Suprapubic skin (tissue), 4 donors: Measurements from ENCODE around the gene NDUFS5. TPM values are rescaled to one million over a fixed set of nuclear protein-coding genes. Genes with fewer than 3 reads are reported as not detected.
"Not testable (repeated sequence)": the region's sequence is repeated elsewhere in the genome, so short reads cannot be mapped to it uniquely, and the experiment has no call there.

Experiments used
- DNase-seq, 2 donors: peaks; one replicate each; pipeline ENCODE4 v3.0.0-alpha.2; 2019; ENCODE audit warnings: low spot score in 2 of 2
- H3K27ac ChIP-seq: fragments of 200-600 bp; sonication (generic); one replicate; pipeline ENCODE4 v1.5.1; 2019
- H3K27me3 ChIP-seq: fragments of 200-600 bp; sonication (generic); one replicate; pipeline ENCODE4 v1.5.1; 2019
- H3K36me3 ChIP-seq: fragments of 200-600 bp; sonication (generic); one replicate; pipeline ENCODE4 v1.5.1; 2019
- H3K4me1 ChIP-seq: fragments of 200-600 bp; sonication (generic); one replicate; pipeline ENCODE4 v1.5.1; 2019
- H3K4me3 ChIP-seq: fragments of 200-600 bp; sonication (generic); one replicate; pipeline ENCODE4 v1.5.1; 2019; ENCODE audit warnings: mild to moderate bottlenecking
- H3K9me3 ChIP-seq: fragments of 200-600 bp; sonication (generic); one replicate; pipeline ENCODE4 v1.5.1; 2019
- EP300 ChIP-seq: sonication (generic); formaldehyde crosslinking; IDR thresholded peaks from one replicate; pipeline ENCODE4 v1.6.1; 2017; ENCODE audit warnings: antibody characterized with exemption
- POLR2A ChIP-seq, 2 donors: fragments of 450-650 bp; IDR thresholded peaks; one replicate each; pipeline ENCODE4 v1.6.1; 2017; ENCODE audit warnings: antibody characterized with exemption in 2 of 2, mild to moderate bottlenecking in 2 of 2, moderate library complexity in 2 of 2
- POLR2AphosphoS5 ChIP-seq, 3 donors: sonication (generic); formaldehyde crosslinking; IDR thresholded peaks; one replicate each; pipeline ENCODE4 v1.6.1; 2017; ENCODE audit warnings: antibody characterized with exemption in 3 of 3
- WGBS: methylation state at CpG from one replicate; pipeline ENCODE4 v1.1.5; 2018; 5-methylcytosine and 5-hydroxymethylcytosine counted together
- total RNA-seq, 4 donors: library from RNA; depleted of rRNA; stranded (reverse); fragments of >200 nt; gene quantifications; one replicate each; pipeline ENCODE4 v1.1.0, GENCODE V29; 2016
- TF ChIP-seq, protein P1 (sequence below), 2 donors: fragments of 200-600 bp in 1 of 2; fragments of 450-650 bp in 1 of 2; sonication (generic) in 1 of 2; IDR thresholded peaks; one replicate each; pipeline ENCODE4 v1.5.1; 2016 to 2019; ENCODE audit warnings: antibody characterized with exemption in 2 of 2, mild to moderate bottlenecking in 1 of 2, moderate library complexity in 1 of 2

The NDUFS5 gene
- total RNA-seq: 100 to 1,000 TPM; 314 to 371 (median 352) TPM

DNA sequence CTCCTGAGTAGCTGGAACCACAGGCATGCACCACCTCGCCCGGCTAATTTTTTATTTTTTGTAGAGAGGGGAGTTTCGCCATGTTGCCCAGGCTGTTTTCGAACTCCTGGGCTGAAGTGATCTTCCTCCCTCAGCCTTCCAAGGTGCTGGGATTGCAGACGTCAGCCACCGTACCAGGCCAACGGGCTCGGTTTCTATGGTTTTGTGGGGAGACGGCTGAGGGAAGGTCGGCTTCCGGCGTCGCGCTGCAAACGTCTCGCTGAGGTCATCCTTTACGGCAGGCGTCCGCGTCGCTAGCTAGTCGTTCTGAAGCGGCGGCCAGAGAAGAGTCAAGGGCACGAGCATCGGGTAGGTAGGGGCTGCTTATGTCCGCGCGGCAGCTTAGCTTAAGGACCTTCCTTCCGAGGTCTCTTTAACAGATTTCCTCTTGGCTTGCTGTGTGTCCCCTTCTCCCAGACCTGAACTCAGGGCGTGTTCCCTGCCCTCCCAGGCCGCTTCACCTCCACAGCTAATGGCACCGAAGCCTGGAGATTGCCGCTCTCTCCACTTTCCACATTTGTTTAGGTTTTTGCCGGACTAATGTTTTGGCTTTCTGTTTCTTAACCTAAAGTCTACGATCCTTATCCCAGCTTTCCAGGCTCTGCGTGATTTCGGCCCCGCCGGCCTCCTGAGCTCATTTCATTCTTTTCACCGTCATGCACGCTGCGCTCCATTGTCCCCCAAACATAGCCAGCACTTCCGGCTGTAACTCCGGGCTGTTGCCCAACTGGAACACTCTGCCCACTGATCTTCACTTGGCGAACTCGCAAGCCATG is at the start of gene NDUFS5:
Gene NDUFS5 (plus strand): TSS at position 300 of the 815 bp plus-strand sequence. CDS start 2,375 bp downstream, outside the sequence.
- Histone ChIP-seq H3K4me1 (peaks cover 15% of the 10 kb centered on the region), H3K4me3 (peak within 1 kb of the TSS; percentile 77), H3K36me3 (peaks cover 33% of the 10 kb centered on the region), H3K27me3 (no peaks in the 10 kb centered on the region), H3K9me3 (no peaks in the 10 kb centered on the region), H3K27ac (peak within 1 kb of the TSS; percentile 97)
- peak; percentile 54 to 91 (median 80) for TF ChIP-seq POLR2AphosphoS5 (IDR thresholded peaks at IDR 0.05)
- peak in 1 of 2 donors; percentile 82 for TF ChIP-seq POLR2A (IDR thresholded peaks at IDR 0.05)
- TF ChIP-seq, protein P1, sequence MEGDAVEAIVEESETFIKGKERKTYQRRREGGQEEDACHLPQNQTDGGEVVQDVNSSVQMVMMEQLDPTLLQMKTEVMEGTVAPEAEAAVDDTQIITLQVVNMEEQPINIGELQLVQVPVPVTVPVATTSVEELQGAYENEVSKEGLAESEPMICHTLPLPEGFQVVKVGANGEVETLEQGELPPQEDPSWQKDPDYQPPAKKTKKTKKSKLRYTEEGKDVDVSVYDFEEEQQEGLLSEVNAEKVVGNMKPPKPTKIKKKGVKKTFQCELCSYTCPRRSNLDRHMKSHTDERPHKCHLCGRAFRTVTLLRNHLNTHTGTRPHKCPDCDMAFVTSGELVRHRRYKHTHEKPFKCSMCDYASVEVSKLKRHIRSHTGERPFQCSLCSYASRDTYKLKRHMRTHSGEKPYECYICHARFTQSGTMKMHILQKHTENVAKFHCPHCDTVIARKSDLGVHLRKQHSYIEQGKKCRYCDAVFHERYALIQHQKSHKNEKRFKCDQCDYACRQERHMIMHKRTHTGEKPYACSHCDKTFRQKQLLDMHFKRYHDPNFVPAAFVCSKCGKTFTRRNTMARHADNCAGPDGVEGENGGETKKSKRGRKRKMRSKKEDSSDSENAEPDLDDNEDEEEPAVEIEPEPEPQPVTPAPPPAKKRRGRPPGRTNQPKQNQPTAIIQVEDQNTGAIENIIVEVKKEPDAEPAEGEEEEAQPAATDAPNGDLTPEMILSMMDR (IDR thresholded peaks at IDR 0.05): no peak
- no peak for TF ChIP-seq EP300
- DNase-seq: peak; percentile 94 to 95
- under 1% methylated on average over 38 of the region's 47 CpGs for WGBS

DNA sequence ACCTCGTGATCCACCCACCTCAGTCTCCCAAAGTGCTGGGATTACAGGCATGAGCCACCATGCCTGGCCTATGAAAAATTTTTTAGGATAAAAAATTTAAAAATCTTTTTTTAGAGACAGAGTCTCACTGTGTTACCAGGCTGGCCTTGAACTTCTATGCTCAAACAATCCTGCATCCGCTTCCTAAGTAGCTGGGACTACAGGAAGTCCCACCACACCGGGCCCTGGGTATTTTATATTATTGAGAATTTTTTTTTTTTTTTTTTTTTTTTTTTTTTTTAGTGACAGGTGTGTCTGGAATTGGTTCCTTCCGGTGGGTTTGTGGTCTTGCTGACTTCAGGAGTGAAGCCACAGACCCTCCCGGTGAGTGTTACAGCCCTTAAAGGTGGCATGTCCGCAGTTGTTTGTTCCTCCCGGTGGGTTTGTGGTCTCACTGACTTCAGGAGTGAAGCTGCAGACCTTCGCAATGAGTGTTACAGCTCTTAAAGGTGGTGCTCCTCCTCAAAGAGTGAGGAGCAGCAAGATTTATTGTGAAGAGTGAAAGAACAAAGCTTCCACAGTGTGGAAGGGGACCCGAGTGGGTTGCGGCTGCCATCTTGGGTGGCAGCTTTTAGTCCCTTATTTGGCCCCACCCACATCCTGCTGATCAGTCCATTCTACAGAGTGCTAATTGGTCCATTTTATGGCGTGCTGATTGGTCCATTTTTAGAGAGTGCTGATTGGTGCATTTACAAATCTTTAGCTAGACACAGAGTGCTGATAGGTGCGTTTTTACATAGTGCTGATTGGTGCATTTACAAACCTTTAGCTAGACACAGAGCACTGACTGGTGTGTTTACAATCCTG is 48.5 kb upstream of the NDUFS5 start:
- not testable (repeated sequence) for H3K27ac ChIP-seq, H3K36me3 ChIP-seq, H3K9me3 ChIP-seq, H3K4me3 ChIP-seq, DNase-seq, H3K4me1 ChIP-seq, H3K27me3 ChIP-seq
- WGBS: 83% methylated on average over 12 of the region's 12 CpGs

DNA sequence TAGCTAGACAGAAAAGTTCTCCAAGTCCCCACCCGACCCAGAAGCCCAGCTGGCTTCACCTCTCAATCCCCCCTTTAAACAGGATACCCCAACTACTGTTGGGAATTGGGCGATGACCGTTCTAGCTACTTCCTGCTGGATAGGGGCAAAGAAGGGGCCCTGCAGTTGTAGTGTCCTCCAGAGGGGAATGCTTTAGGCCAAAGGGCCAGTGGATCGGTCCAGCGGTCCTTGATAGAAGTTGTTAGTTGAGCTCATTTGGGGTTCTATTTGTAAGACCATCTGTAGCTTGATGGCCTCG is 48.0 kb upstream of the NDUFS5 start:
- not testable (repeated sequence) for H3K36me3 ChIP-seq, H3K4me3 ChIP-seq, H3K4me1 ChIP-seq, H3K27me3 ChIP-seq, H3K27ac ChIP-seq, DNase-seq, H3K9me3 ChIP-seq
- 90% methylated on average over 6 of the region's 6 CpGs for WGBS

DNA sequence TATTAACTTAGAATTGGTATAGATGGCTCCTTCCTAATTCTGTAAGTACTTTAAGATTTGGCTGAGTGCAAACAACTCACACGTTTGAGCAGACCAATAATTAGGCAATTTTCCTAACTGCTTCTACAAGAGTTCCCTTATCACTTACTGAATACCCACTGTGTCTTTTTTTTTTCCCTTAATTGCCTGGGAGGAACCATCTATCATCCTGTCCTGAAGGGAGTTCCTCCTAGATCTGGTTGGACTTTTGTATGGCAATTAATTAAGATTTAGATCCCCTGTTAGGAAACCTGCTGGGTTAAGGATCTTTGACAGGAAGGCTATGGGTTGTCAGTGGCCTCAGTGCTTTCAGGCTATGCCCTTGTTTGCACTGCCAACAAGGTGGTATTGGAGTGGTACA is 46.8 kb upstream of the NDUFS5 start:
- H3K9me3 ChIP-seq, H3K4me3 ChIP-seq, H3K27ac ChIP-seq, DNase-seq, H3K36me3 ChIP-seq, H3K4me1 ChIP-seq, H3K27me3 ChIP-seq: not testable (repeated sequence)
- 29% methylated on average over 1 of the region's 1 CpG for WGBS

DNA sequence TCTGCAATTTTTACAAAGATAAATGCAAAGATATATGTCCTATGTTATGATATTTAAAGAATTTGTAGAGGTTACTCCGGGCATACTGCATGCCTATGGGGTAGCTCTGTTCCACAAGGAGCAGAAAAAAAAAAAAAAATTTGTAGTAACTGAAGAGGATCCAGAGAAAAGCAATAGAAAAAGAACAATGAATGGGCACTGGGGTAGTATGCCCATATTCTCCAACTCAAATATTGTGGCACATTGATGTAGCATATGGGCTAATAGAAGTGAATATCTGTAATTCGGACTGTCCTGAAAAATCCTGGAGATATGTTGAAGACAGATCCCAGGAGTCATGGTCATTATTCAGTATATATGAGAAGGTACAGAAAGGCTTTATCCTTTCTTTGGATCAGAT is 36.2 kb upstream of the NDUFS5 start:
- no peak overlapping the region for H3K4me3 ChIP-seq
- no peak for DNase-seq
- H3K27ac ChIP-seq: peak overlapping the region; percentile 96
- 25% methylated on average over 2 of the region's 2 CpGs for WGBS
- H3K9me3 ChIP-seq: no peaks in the 10 kb centered on the region
- no peaks in the 10 kb centered on the region for H3K27me3 ChIP-seq
- peaks cover 28% of the 10 kb centered on the region for H3K4me1 ChIP-seq
- H3K36me3 ChIP-seq: no peaks in the 10 kb centered on the region
- TF ChIP-seq POLR2A (IDR thresholded peaks at IDR 0.05): no peak
- TF ChIP-seq, protein P1 (IDR thresholded peaks at IDR 0.05): no peak
- TF ChIP-seq EP300: no peak
- TF ChIP-seq POLR2AphosphoS5 (IDR thresholded peaks at IDR 0.05): no peak

DNA sequence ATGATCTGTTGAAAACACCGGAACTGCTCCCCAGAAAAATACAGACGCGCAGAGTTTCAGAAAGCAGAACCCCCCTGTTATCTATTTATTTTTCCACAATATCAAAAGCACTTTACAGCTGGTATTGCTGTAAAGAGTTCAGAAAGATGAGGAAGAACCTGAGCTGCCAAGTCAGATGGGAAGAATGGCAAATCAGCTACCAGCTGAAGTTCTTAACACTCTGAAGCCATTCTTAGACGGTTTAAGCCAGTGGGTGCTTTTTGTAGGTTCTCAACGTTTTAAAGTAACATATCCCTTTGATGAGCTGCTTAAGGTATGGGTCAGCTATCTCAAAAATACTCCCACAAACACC is 35.8 kb upstream of the NDUFS5 start:
- DNase-seq: no peak
- TF ChIP-seq EP300 (no peak), POLR2AphosphoS5 (IDR thresholded peaks at IDR 0.05) (no peak), POLR2A (IDR thresholded peaks at IDR 0.05) (no peak)
- TF ChIP-seq, protein P1 (IDR thresholded peaks at IDR 0.05): no peak
- 30% methylated on average over 5 of the region's 5 CpGs for WGBS
- H3K27ac ChIP-seq: peak overlapping the region; percentile 96
- no peaks in the 10 kb centered on the region for H3K36me3 ChIP-seq
- no peaks in the 10 kb centered on the region for H3K27me3 ChIP-seq
- peak overlapping the region; percentile 99 for H3K4me3 ChIP-seq
- H3K9me3 ChIP-seq: no peaks in the 10 kb centered on the region
- H3K4me1 ChIP-seq: peaks cover 31% of the 10 kb centered on the region
